Endodermal cell (in vitro differentiated cells): ENCODE results near the gene CACNA2D4. TPM values are rescaled to one million over a fixed set of nuclear protein-coding genes. Genes with fewer than 3 reads are reported as not detected.
A peak's percentile ranks its signal among the peaks of the same experiment; 100 is the strongest.

ENCODE experiments used
- DNase-seq: peaks from one replicate; pipeline ENCODE4 v3.0.0-alpha.2; 2017
- H3K27ac ChIP-seq: 2 replicates; pipeline ENCODE4 v1.5.1; 2013; ENCODE audit warnings: mild to moderate bottlenecking, low read depth, low read length, moderate library complexity
- H3K27me3 ChIP-seq: 2 replicates; pipeline ENCODE4 v1.6.1; 2013; ENCODE audit warnings: mild to moderate bottlenecking, low read length, moderate library complexity; ENCODE audit not compliant: insufficient read depth, control insufficient read depth, poor library complexity, severe bottlenecking
- H3K36me3 ChIP-seq: 2 replicates; pipeline ENCODE4 v1.7.0; 2013; ENCODE audit warnings: mild to moderate bottlenecking, low read length, moderate library complexity; ENCODE audit not compliant: control insufficient read depth, insufficient read depth
- H3K4me1 ChIP-seq: one replicate; pipeline ENCODE4 v1.7.0; 2013; ENCODE audit warnings: low read length; ENCODE audit not compliant: control insufficient read depth, insufficient read depth
- H3K4me3 ChIP-seq: 2 replicates; pipeline ENCODE4 v1.5.1; 2013; ENCODE audit warnings: mild to moderate bottlenecking, low read length, moderate library complexity
- H3K9ac ChIP-seq: 2 replicates; pipeline ENCODE4 v1.6.1; 2013; ENCODE audit warnings: mild to moderate bottlenecking, low read length, moderate library complexity; ENCODE audit not compliant: poor library complexity, severe bottlenecking; ENCODE audit errors: extremely low read depth
- H3K9me3 ChIP-seq: 2 replicates; pipeline ENCODE4 v1.6.1; 2013; ENCODE audit warnings: mild to moderate bottlenecking, low read length, moderate library complexity; ENCODE audit not compliant: control insufficient read depth
- H3K27ac Mint-ChIP-seq: 2 replicates; pipeline ENCODE4 v1.8.0; 2020; ENCODE audit warnings: mixed read lengths
- H3K27me3 Mint-ChIP-seq: 2 replicates; pipeline ENCODE4 v1.8.0; 2021; ENCODE audit warnings: mild to moderate bottlenecking, mixed read lengths; ENCODE audit not compliant: insufficient read depth
- H3K36me3 Mint-ChIP-seq: 2 replicates; pipeline ENCODE4 v1.8.0; 2020; ENCODE audit warnings: low read depth, mixed read lengths
- H3K4me1 Mint-ChIP-seq: 2 replicates; pipeline ENCODE4 v1.8.0; 2020; ENCODE audit warnings: mixed read lengths
- H3K4me3 Mint-ChIP-seq: 2 replicates; pipeline ENCODE4 v1.8.0; 2020; ENCODE audit warnings: mild to moderate bottlenecking, moderate library complexity, mixed read lengths
- H3K9me3 Mint-ChIP-seq: 2 replicates; pipeline ENCODE4 v1.8.0; 2020; ENCODE audit warnings: mild to moderate bottlenecking, mixed read lengths
- CTCF ChIP-seq: fragments of 200-600 bp; sonication (generic); conservative IDR thresholded peaks from 2 replicates; pipeline ENCODE4 v1.5.0; 2021; ENCODE audit warnings: antibody characterized with exemption, mild to moderate bottlenecking
- WGBS, 2 experiments: methylation state at CpG; one replicate each; pipeline versions ENCODE4 v1.1.5 to v1.1.7; 2013; ENCODE audit warnings: missing lambda C conversion rate in 2 of 2, mixed read lengths in 1 of 2; ENCODE audit not compliant: insufficient coverage in 1 of 2, insufficient read length in 1 of 2; 5-methylcytosine and 5-hydroxymethylcytosine counted together
- total RNA-seq, 2 donors: library from RNA; stranded (reverse); fragmentation: NEBNext Ultra II Directional in 1 of 2; extraction: Animal tissue kit (Norgen Biotek cat#: 25700) in 1 of 2; gene quantifications; 2 replicates in 1 of 2; 3 replicates in 1 of 2; pipeline ENCODE4 v1.2.1, GENCODE V29; 2021

Gene CACNA2D4
- total RNA-seq, 2 donors from 2014 or later: 4.3 to 5.7 TPM

- no peak overlapping the region for H3K4me3 ChIP-seq
- H3K36me3 ChIP-seq: no peaks in the 10 kb centered on the region
- peak; percentile 71 for DNase-seq
- H3K27ac ChIP-seq: no peak overlapping the region
- H3K9me3 ChIP-seq: peaks cover 5% of the 10 kb centered on the region
- no peak overlapping the region for H3K27ac Mint-ChIP-seq
- peaks cover 6% of the 10 kb centered on the region for H3K4me1 Mint-ChIP-seq
- no peak overlapping the region for H3K9ac ChIP-seq
- H3K27me3 ChIP-seq: no peaks in the 10 kb centered on the region
- H3K9me3 Mint-ChIP-seq: peaks cover 17% of the 10 kb centered on the region
- no peak for TF ChIP-seq CTCF
- no peak overlapping the region for H3K4me3 Mint-ChIP-seq
- 64 to 71% methylated on average over 7 of the region's 7 CpGs for WGBS, 2 experiments
- H3K36me3 Mint-ChIP-seq: no peaks in the 10 kb centered on the region
- H3K4me1 ChIP-seq: no peaks in the 10 kb centered on the region
- H3K27me3 Mint-ChIP-seq: peaks cover 5% of the 10 kb centered on the region
These were observed 48.4 kb downstream of the CACNA2D4 start for GRCh38 chr12:1870086-1870485.

- Histone ChIP-seq H3K4me1 (no peaks in the 10 kb centered on the region), H3K9ac (no peak overlapping the region), H3K4me3 (no peak overlapping the region), H3K27ac (no peak overlapping the region), H3K27me3 (no peaks in the 10 kb centered on the region), H3K36me3 (no peaks in the 10 kb centered on the region), H3K9me3 (peaks cover 5% of the 10 kb centered on the region)
- H3K4me1 Mint-ChIP-seq: peaks cover 6% of the 10 kb centered on the region
- H3K27me3 Mint-ChIP-seq: peaks cover 2% of the 10 kb centered on the region
- H3K27ac Mint-ChIP-seq: no peak overlapping the region
- H3K36me3 Mint-ChIP-seq: no peaks in the 10 kb centered on the region
- DNase-seq: no peak
- no peak for TF ChIP-seq CTCF
- H3K4me3 Mint-ChIP-seq: no peak overlapping the region
- H3K9me3 Mint-ChIP-seq: peaks cover 17% of the 10 kb centered on the region
- 86 to 91% methylated on average over 10 of the region's 10 CpGs for WGBS, 2 experiments
These were observed 49.3 kb downstream of the CACNA2D4 start for GRCh38 chr12:1869145-1869544.

- no peak overlapping the region for H3K4me3 Mint-ChIP-seq
- H3K36me3 Mint-ChIP-seq: no peaks in the 10 kb centered on the region
- Histone ChIP-seq H3K36me3 (no peaks in the 10 kb centered on the region), H3K9me3 (peaks cover 5% of the 10 kb centered on the region), H3K27ac (no peak overlapping the region), H3K4me3 (no peak overlapping the region), H3K27me3 (no peaks in the 10 kb centered on the region), H3K4me1 (no peaks in the 10 kb centered on the region), H3K9ac (no peak overlapping the region)
- WGBS, 2 experiments: 95 to 96% methylated on average over 19 to 32 of the region's 32 CpGs
- H3K9me3 Mint-ChIP-seq: peaks cover 17% of the 10 kb centered on the region
- no peak overlapping the region for H3K27ac Mint-ChIP-seq
- peaks cover 2% of the 10 kb centered on the region for H3K27me3 Mint-ChIP-seq
- no peak for TF ChIP-seq CTCF
- peaks cover 2% of the 10 kb centered on the region for H3K4me1 Mint-ChIP-seq
- peak; percentile 41 for DNase-seq
These were observed 53.1 kb downstream of the CACNA2D4 start for GRCh38 chr12:1865284-1865866.
